ENCODE results near the gene KCTD14. TPM values are rescaled to one million over a fixed set of nuclear protein-coding genes. Genes with fewer than 3 reads are reported as not detected.

KCTD14 gene
- total and polyA plus RNA-seq, 2 of the 8 experiments (the other 6 are each of a cell fraction or from before 2014, with no cell fraction given), result 21.6 to 24.9 TPM

DNA sequence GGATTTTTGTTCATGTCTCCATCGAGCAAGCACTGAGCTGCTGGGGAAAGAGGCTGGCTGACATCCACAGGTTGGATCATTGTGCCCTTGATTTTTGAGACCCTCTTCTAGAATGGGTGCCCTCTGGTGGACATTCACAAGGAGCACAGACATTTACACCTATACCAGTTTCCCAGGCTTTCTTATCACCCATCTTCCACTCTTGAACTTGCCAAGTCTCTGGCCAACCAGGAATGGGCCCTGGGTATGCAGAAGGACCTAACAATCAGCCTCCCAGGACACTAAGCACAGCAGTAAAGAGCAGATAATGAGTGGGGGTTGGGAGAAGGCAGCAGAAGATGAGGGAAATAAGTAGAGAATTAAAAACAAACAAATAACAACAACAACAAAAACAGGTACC lies 22.9 kb downstream of the KCTD14 start:
- 76% methylated on average over 1 of the region's 1 CpG; no CpG with 5 or more reads in 1 of the 2 experiments for WGBS, 2 experiments (ENCODE audit: extremely low coverage in 1 of 2, insufficient coverage in 1 of 2, insufficient read length in 1 of 2, insufficient replicate concordance in 2 of 2, low coverage in 1 of 2, low lambda C conversion rate in 2 of 2, missing lambda C conversion rate in 1 of 2)
- Histone ChIP-seq H2BK20ac (ENCODE audit: low read length) (no peak overlapping the region), H2BK12ac (ENCODE audit: low read depth, low read length) (no peak overlapping the region), H3K9ac (replicated peaks in 1 of 4; ENCODE audit: extremely low read depth in 1 of 4, low read depth in 3 of 4, low read length in 3 of 4) (no peak overlapping the region), H2BK5ac (ENCODE audit: low read depth, low read length) (no peak overlapping the region), H4K5ac (ENCODE audit: insufficient read length, low read depth, low read length) (no peak overlapping the region), H3K79me2 (ENCODE audit: control insufficient read depth in 1 of 2, insufficient read depth in 2 of 2, low read length in 2 of 2) (no peaks in the 10 kb centered on the region), H3K4me3 (ENCODE audit: extremely low read depth in 1 of 4, insufficient read depth in 2 of 4, low read depth in 3 of 4, low read length in 4 of 4) (no peak overlapping the region), H3K23me2 (ENCODE audit: low read depth, low read length) (no peaks in the 10 kb centered on the region), H3K18ac (ENCODE audit: extremely low read depth, low read length) (no peak overlapping the region), H3K23ac (ENCODE audit: insufficient read length) (no peak overlapping the region), H3K4me1 (replicated peaks in 1 of 4; ENCODE audit: control insufficient read depth in 3 of 4, insufficient read depth in 4 of 4, low read length in 3 of 4) (peaks cover 0 to 2% (median 0%) of the 10 kb centered on the region in 4 experiments; a peak in 2 of 7 replicates), H4K91ac (replicated peaks; ENCODE audit: insufficient read length, low read length) (no peak overlapping the region), H3K27ac (ENCODE audit: low read depth, low read length) (no peak overlapping the region), H3K79me1 (ENCODE audit: low read depth, low read length) (no peaks in the 10 kb centered on the region), H2BK15ac (ENCODE audit: low read length) (no peak overlapping the region), H2AFZ (ENCODE audit: low read length) (peak overlapping the region; percentile 92), H3K56ac (replicated peaks; ENCODE audit: insufficient read length, low read depth, low read length) (no peak overlapping the region), H2AK5ac (ENCODE audit: low read depth, low read length) (no peak overlapping the region), H3K9me3 (ENCODE audit: insufficient read depth in 2 of 2, low read depth in 1 of 2, low read length in 1 of 2) (no peaks in the 10 kb centered on the region), H3K4me2 (ENCODE audit: insufficient read depth in 1 of 2, low read depth in 2 of 2, low read length in 2 of 2) (no peak overlapping the region), H4K8ac (ENCODE audit: extremely low read depth, insufficient read depth, low read length) (no peak overlapping the region), H3K4ac (replicated peaks; ENCODE audit: insufficient read length, low read depth, low read length) (no peak overlapping the region), H3K14ac (ENCODE audit: insufficient read length) (no peak overlapping the region), H4K20me1 (replicated peaks in 1 of 2; ENCODE audit: control insufficient read depth in 1 of 2, insufficient read depth in 2 of 2, low read length in 2 of 2) (no peaks in the 10 kb centered on the region), H3K36me3 (ENCODE audit: control insufficient read depth in 2 of 4, insufficient read depth in 4 of 4, low read length in 3 of 4) (no peaks in the 10 kb centered on the region), H3K27me3 (replicated peaks in 1 of 4; ENCODE audit: control insufficient read depth in 3 of 4, extremely low read depth in 1 of 4, insufficient read depth in 3 of 4, low read length in 3 of 4) (no peaks in the 10 kb centered on the region; a peak in 1 of 7 replicates), H2BK120ac (replicated peaks; ENCODE audit: low read depth, low read length) (no peak overlapping the region)
- CTCF ChIA-PET (ENCODE audit: partially characterized antibody), result interaction anchor here (1.0 to 6.2 kb wide), 13 partner anchors 9 to 342 kb away, joined by 3 to 53 read pairs (median 4); no protein-coding TSS in a partner anchor
- POLR2A ChIA-PET (ENCODE audit: partially characterized antibody), result interaction anchor here (0.9 to 1.4 kb wide), 2 partner anchors 79 to 231 kb away, joined by 3 to 4 read pairs; partner anchors contain the start of gene NDUFC2
- peak in 1 of 2 experiments; percentile 56 for DNase-seq (ENCODE audit: low read depth in 1 of 2, low spot score in 2 of 2)
- FAIRE-seq, result peak; percentile 94
- TF ChIP-seq, protein P1, sequence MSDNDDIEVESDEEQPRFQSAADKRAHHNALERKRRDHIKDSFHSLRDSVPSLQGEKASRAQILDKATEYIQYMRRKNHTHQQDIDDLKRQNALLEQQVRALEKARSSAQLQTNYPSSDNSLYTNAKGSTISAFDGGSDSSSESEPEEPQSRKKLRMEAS (IDR thresholded peaks at IDR 0.05), result peak; percentile 20; the same call in 1 of the 2 replicates
- TF ChIP-seq GABPA (IDR thresholded peaks at IDR 0.05; ENCODE audit: borderline replicate concordance, insufficient read depth, low read length), result no peak
- no peak for TF ChIP-seq CTBP2 (IDR thresholded peaks at IDR 0.05; ENCODE audit: borderline replicate concordance, insufficient read depth, insufficient read length, low read length)
- TF ChIP-seq SRF (IDR thresholded peaks at IDR 0.05; ENCODE audit: low read depth, low read length), result no peak
- TF ChIP-seq EGR1 (IDR thresholded peaks at IDR 0.05; ENCODE audit: borderline replicate concordance, low read depth, low read length), result no peak
- TF ChIP-seq SIRT6 (IDR thresholded peaks at IDR 0.05; ENCODE audit: low read length), result no peak
- TF ChIP-seq KDM4A (IDR thresholded peaks at IDR 0.05; ENCODE audit: low read depth, low read length, severe bottlenecking), result no peak
- TF ChIP-seq, protein P2, sequence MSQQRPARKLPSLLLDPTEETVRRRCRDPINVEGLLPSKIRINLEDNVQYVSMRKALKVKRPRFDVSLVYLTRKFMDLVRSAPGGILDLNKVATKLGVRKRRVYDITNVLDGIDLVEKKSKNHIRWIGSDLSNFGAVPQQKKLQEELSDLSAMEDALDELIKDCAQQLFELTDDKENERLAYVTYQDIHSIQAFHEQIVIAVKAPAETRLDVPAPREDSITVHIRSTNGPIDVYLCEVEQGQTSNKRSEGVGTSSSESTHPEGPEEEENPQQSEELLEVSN (IDR thresholded peaks at IDR 0.05), result peak; percentile 75
- no peak for TF ChIP-seq CEBPB (IDR thresholded peaks at IDR 0.05; ENCODE audit: low read depth, low read length)
- TF ChIP-seq KDM5A (IDR thresholded peaks at IDR 0.05; ENCODE audit: low read length), result no peak
- no peak for TF ChIP-seq POU5F1 (IDR thresholded peaks at IDR 0.05; ENCODE audit: low read depth, low read length)
- no peak for TF ChIP-seq CBX8 (IDR thresholded peaks at IDR 0.05; ENCODE audit: borderline replicate concordance, low read depth, low read length)
- TF ChIP-seq PHF8 (conservative IDR thresholded peaks at IDR 0.05; ENCODE audit: low read depth, low read length), result no peak
